GM06990 (cell line): ENCODE results near the gene KLHDC7A.

ENCODE experiments used
- DNase-seq: peaks from one replicate; pipeline ENCODE4 v3.0.0-alpha.2; 2011; ENCODE audit not compliant: insufficient read length; ENCODE audit errors: extremely low read depth
- H3K27me3 ChIP-seq: replicated peaks from 2 replicates; pipeline ENCODE4 v1.6.0; 2011; ENCODE audit warnings: low read length; ENCODE audit not compliant: control insufficient read depth, insufficient read depth
- H3K36me3 ChIP-seq: 2 replicates; pipeline ENCODE4 v1.5.1; 2011; ENCODE audit warnings: low read length; ENCODE audit not compliant: control insufficient read depth, insufficient read depth
- H3K4me3 ChIP-seq: replicated peaks from 2 replicates; pipeline ENCODE4 v1.5.1; 2011; ENCODE audit warnings: low read depth, mild to moderate bottlenecking, control low read depth, low read length
- TF ChIP-seq, protein P1 (sequence below): IDR thresholded peaks from 2 replicates; pipeline ENCODE4 v1.5.1; 2011; ENCODE audit warnings: low read length, control low read depth, mild to moderate bottlenecking, inconsistent platforms; ENCODE audit not compliant: insufficient read depth, poor library complexity, severe bottlenecking

The KLHDC7A gene

DNA sequence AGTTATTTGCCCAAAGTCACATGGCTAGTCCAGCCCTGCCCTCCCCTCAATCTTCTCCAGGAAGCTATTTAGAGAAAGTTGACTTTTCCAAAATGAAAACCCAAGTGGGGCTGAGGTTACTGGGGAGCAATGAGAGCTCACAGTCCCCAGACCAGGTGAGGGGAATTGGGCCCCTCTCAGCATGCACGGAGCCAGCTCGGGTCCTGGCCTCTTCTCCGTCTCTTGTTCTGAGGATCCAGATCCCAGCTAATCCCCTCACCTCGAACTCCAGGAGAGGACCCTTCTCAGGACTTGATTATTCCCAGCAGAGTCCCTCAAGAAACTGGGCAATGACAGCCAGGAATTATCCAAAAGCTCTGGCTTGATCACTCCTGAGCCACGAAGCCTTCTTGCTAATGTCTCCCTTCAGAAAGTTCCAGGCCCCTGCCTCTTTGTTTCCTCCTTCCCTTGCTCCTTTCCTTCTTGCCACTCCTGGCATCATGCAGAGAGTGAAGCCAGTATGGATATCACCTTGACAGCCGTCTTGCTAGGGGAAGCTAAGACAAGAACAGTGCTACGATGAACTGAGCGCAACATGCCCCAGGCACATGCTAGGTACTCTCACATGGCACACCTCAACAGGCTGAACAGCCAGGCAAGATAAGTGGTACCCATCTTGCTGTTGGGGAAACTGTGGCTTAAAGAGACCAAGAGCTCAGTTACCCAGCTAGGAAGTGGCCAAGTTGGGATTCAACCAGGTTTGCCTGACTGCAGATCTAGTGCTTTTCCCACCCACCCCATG is 51.9 kb downstream of the KLHDC7A start:
- peaks cover 2% of the 10 kb centered on the region for H3K27me3 ChIP-seq
- TF ChIP-seq, protein P1, sequence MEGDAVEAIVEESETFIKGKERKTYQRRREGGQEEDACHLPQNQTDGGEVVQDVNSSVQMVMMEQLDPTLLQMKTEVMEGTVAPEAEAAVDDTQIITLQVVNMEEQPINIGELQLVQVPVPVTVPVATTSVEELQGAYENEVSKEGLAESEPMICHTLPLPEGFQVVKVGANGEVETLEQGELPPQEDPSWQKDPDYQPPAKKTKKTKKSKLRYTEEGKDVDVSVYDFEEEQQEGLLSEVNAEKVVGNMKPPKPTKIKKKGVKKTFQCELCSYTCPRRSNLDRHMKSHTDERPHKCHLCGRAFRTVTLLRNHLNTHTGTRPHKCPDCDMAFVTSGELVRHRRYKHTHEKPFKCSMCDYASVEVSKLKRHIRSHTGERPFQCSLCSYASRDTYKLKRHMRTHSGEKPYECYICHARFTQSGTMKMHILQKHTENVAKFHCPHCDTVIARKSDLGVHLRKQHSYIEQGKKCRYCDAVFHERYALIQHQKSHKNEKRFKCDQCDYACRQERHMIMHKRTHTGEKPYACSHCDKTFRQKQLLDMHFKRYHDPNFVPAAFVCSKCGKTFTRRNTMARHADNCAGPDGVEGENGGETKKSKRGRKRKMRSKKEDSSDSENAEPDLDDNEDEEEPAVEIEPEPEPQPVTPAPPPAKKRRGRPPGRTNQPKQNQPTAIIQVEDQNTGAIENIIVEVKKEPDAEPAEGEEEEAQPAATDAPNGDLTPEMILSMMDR, result no peak

DNA sequence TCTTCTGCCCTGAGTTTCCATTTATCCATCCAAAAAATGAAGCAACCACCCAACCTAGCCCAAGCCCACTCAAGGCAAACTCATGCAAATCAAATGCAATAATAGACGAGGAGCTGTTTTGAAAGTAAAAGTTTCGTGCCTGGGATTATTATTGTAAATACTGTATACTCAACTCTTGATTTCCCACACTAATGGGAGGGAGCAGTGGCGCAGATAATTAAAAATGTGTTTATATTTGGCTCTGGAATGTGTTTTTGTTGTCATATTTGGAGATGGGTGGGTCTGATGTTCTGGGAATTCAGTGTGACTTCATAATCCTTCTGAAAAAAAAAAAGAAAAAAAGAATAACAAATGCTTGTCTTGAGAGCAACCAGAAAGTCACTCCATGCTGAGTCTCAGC is 52.5 kb downstream of the KLHDC7A start:
- Histone ChIP-seq H3K36me3 (no peaks in the 10 kb centered on the region), H3K27me3 (peaks cover 2% of the 10 kb centered on the region), H3K4me3 (no peak overlapping the region)
- DNase-seq, result no peak
- TF ChIP-seq, protein P1, result no peak

More for the DNA sequence above, 51.9 kb downstream of the KLHDC7A start:
- no peak for DNase-seq
- Histone ChIP-seq H3K36me3 (no peaks in the 10 kb centered on the region), H3K4me3 (no peak overlapping the region)

DNA sequence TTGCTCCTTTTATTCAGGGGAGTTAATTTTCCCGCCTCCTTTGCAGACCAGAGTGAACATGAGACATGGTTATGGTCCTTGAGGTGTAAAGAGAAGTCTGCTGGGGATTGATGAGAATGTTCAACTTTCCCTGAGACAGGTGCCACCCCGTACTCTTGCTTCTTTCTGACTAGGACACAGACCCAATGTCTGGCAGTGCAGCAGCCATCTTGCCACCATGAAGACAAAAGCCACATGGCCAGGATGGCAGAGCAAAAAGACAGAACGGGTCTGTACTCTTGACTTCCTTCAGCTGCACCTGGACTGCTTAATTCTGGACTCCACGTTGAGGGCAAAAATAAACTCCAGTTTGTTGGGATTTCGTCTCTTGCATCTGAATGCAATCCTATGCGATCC is 54.1 kb downstream of the KLHDC7A start:
- Histone ChIP-seq H3K27me3 (peaks cover 2% of the 10 kb centered on the region), H3K36me3 (no peaks in the 10 kb centered on the region), H3K4me3 (no peak overlapping the region)
- no peak for DNase-seq
- TF ChIP-seq, protein P1, result no peak
